ENCODE results near the gene ATXN7L2.

ATXN7L2 gene

GRCh38 chr1:109477821-109478220 is 5.9 kb upstream of the ATXN7L2 start:
- no peak for DNase-seq (ENCODE audit: low read depth)

GRCh38 chr1:109478806-109479205 is 4.9 kb upstream of the ATXN7L2 start:
- DNase-seq (ENCODE audit: low read depth), result no peak

GRCh38 chr1:109479311-109479710 is 4.4 kb upstream of the ATXN7L2 start:
- DNase-seq (ENCODE audit: low read depth), result no peak

GRCh38 chr1:109479901-109480300 is 3.8 kb upstream of the ATXN7L2 start:
- DNase-seq (ENCODE audit: low read depth), result no peak

GRCh38 chr1:109481646-109482045 is 2.1 kb upstream of the ATXN7L2 start:
- DNase-seq (ENCODE audit: low read depth), result no peak

GRCh38 chr1:109482242-109482641 is 1.5 kb upstream of the ATXN7L2 start:
- no peak for DNase-seq (ENCODE audit: low read depth)

- DNase-seq (ENCODE audit: low read depth), result no peak
Measured at GRCh38 chr1:109482791-109483671, 674 bp upstream of the ATXN7L2 start.

- DNase-seq (ENCODE audit: low read depth), result no peak
Measured at GRCh38 chr1:109484519-109484975, 842 bp downstream of the ATXN7L2 start.

- DNase-seq (ENCODE audit: low read depth), result no peak
Measured at GRCh38 chr1:109485001-109485400, 1.3 kb downstream of the ATXN7L2 start.

- no peak for DNase-seq (ENCODE audit: low read depth)
Measured at GRCh38 chr1:109487261-109487660, 3.6 kb downstream of the ATXN7L2 start.

GRCh38 chr1:109488201-109488600 is 4.5 kb downstream of the ATXN7L2 start:
- DNase-seq (ENCODE audit: low read depth), result no peak

GRCh38 chr1:109488696-109489095 is 5.0 kb downstream of the ATXN7L2 start:
- no peak for DNase-seq (ENCODE audit: low read depth)

GRCh38 chr1:109490029-109490933 is 6.6 kb downstream of the ATXN7L2 start:
- DNase-seq (ENCODE audit: low read depth), result peak; percentile 63

- no peak for DNase-seq (ENCODE audit: low read depth)
Measured at GRCh38 chr1:109490934-109491302, 7.2 kb downstream of the ATXN7L2 start.

- no peak for DNase-seq (ENCODE audit: low read depth)
Measured at GRCh38 chr1:109491372-109491771, 7.7 kb downstream of the ATXN7L2 start.

GRCh38 chr1:109492779-109493178 is 9.1 kb downstream of the ATXN7L2 start:
- DNase-seq (ENCODE audit: low read depth), result no peak

- DNase-seq (ENCODE audit: low read depth), result no peak
Measured at GRCh38 chr1:109493227-109493626, 9.5 kb downstream of the ATXN7L2 start.

- DNase-seq (ENCODE audit: low read depth), result peak; percentile 81
Measured at GRCh38 chr1:109493805-109494539, 10.3 kb downstream of the ATXN7L2 start, which contains the start of gene CYB561D1. Gene CYB561D1, plus strand, starts transcription at chr1:109494094. Its CDS starts 46 bp downstream, at chr1:109494140.

- no peak for DNase-seq (ENCODE audit: low read depth)
Measured at GRCh38 chr1:109495738-109496137, 12.0 kb downstream of the ATXN7L2 start.

- no peak for DNase-seq (ENCODE audit: low read depth)
Measured at GRCh38 chr1:109497449-109498160, 13.9 kb downstream of the ATXN7L2 start.

- DNase-seq (ENCODE audit: low read depth), result peak; percentile 31
Measured at GRCh38 chr1:109498161-109498801, 14.6 kb downstream of the ATXN7L2 start.
